Measurements from ENCODE around the gene VSIG4. TPM values are rescaled to one million over a fixed set of nuclear protein-coding genes. Genes with fewer than 3 reads are reported as not detected.

Gene VSIG4
- polyA plus RNA-seq, 3 donors: 10.2 to 56.8 (median 25.1) TPM

DNA sequence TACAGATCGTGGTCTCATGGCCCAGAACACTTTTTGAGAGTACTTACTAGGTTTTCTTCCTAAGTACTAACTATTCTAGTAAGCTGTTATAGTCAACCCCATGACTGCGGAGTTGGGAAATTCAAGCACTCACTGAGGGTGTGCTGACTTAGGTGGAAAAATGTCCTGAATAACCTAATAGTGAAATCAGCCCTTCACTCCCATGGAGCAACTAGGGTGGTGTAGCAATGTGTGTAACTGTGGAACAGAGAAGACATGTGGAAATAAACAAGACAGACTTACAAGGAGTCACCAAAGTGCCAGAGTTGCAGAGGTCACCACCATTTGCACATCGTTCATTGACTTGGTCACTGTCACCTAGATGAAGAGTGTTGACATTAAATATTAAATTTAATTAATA is 12.1 kb upstream of the VSIG4 start:
- Histone ChIP-seq H3K36me3 (replicated peaks in 1 of 2; ENCODE audit: control insufficient read depth in 1 of 2, insufficient read depth in 2 of 2, low read length in 2 of 2) (no peaks in the 10 kb centered on the region), H3K79me2 (ENCODE audit: insufficient read depth, low read length) (no peaks in the 10 kb centered on the region), H3K27ac (ENCODE audit: low read depth in 1 of 2, low read length in 2 of 2) (no peak overlapping the region), H4K20me1 (ENCODE audit: insufficient read depth, low read length) (no peaks in the 10 kb centered on the region), H3K9me3 (replicated peaks in 1 of 2; ENCODE audit: control insufficient read depth in 1 of 2, insufficient read depth in 1 of 2, low read length in 2 of 2) (peaks cover 2 to 10% of the 10 kb centered on the region in 2 donors), H3K4me3 (replicated peaks in 1 of 3; ENCODE audit: low read depth in 2 of 3, low read length in 3 of 3) (no peak overlapping the region), H3K4me1 (ENCODE audit: control insufficient read depth in 1 of 2, insufficient read depth in 2 of 2, low read length in 2 of 2) (peaks cover 61 to 75% of the 10 kb centered on the region in 2 donors), H3K9ac (ENCODE audit: insufficient read depth, low read length, poor library complexity, severe bottlenecking) (no peak overlapping the region), H3K27me3 (ENCODE audit: control insufficient read depth in 2 of 2, insufficient read depth in 2 of 2, low read length in 2 of 2) (peaks cover 0 to 2% of the 10 kb centered on the region in 2 donors), H3K4me2 (replicated peaks; ENCODE audit: extremely low read depth, low read length, poor library complexity, severe bottlenecking) (no peak overlapping the region), H2AFZ (ENCODE audit: insufficient read depth, low read depth, low read length, poor library complexity, severe bottlenecking) (no peak overlapping the region)
- no peak overlapping the region for H3K4me3 Mint-ChIP-seq
- TF ChIP-seq, protein P1, sequence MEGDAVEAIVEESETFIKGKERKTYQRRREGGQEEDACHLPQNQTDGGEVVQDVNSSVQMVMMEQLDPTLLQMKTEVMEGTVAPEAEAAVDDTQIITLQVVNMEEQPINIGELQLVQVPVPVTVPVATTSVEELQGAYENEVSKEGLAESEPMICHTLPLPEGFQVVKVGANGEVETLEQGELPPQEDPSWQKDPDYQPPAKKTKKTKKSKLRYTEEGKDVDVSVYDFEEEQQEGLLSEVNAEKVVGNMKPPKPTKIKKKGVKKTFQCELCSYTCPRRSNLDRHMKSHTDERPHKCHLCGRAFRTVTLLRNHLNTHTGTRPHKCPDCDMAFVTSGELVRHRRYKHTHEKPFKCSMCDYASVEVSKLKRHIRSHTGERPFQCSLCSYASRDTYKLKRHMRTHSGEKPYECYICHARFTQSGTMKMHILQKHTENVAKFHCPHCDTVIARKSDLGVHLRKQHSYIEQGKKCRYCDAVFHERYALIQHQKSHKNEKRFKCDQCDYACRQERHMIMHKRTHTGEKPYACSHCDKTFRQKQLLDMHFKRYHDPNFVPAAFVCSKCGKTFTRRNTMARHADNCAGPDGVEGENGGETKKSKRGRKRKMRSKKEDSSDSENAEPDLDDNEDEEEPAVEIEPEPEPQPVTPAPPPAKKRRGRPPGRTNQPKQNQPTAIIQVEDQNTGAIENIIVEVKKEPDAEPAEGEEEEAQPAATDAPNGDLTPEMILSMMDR (IDR thresholded peaks at IDR 0.05): no peak
- H3K36me3 Mint-ChIP-seq: no peaks in the 10 kb centered on the region
- H3K4me1 Mint-ChIP-seq: peaks cover 54% of the 10 kb centered on the region
- H3K9me3 Mint-ChIP-seq: peaks cover 0 to 12% (median 6%) of the 10 kb centered on the region in 7 donors
- peaks cover 0 to 31% (median 0%) of the 10 kb centered on the region in 3 donors for H3K27me3 Mint-ChIP-seq (ENCODE audit: low read depth in 3 of 3)
- intact Hi-C loops (cut with micrococcal nuclease): loop anchor here in 1 of 2 donors (5.0 kb wide), 1 partner anchor 35 kb away; no protein-coding TSS in a partner anchor
- H3K27ac Mint-ChIP-seq: peak overlapping the region in 4 of 7 donors; percentile 22 to 77 (median 56)
- no CpG with 5 or more reads among the region's 3 CpGs for WGBS (ENCODE audit: insufficient coverage)
- DNase-seq: peak in 1 of 3 donors; percentile 19

DNA sequence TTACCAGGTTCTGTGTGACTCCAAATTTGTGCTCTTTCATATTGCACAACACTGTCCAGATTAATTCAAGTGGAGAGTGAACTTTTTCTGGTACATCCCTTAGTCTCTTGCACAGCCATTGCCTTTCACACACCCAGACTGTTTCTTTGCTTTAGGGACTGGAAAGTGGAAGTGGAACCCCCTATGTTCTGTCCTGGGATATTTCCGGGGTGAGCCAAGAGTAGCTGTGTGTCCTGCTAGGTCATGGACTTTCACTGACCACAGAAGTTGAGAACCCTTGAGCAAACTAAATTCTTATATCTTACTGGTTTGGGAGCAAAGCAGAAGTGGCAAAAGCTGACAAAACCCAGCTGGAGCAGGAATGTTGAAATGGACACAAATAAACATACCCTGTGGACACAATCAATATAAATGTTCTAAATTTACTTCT is 10.3 kb upstream of the VSIG4 start:
- H3K27ac Mint-ChIP-seq: peak overlapping the region; percentile 66 to 87 (median 81)
- peaks cover 0 to 2% of the 10 kb centered on the region in 2 donors for H3K27me3 ChIP-seq (ENCODE audit: control insufficient read depth in 2 of 2, insufficient read depth in 2 of 2, low read length in 2 of 2)
- H3K4me3 ChIP-seq (replicated peaks in 1 of 3; ENCODE audit: low read depth in 2 of 3, low read length in 3 of 3): peak overlapping the region in 1 of 3 experiments; percentile 51
- H3K9me3 Mint-ChIP-seq: peaks cover 0 to 3% (median 0%) of the 10 kb centered on the region in 7 donors
- no peaks in the 10 kb centered on the region for H4K20me1 ChIP-seq (ENCODE audit: insufficient read depth, low read length)
- TF ChIP-seq, protein P1 (IDR thresholded peaks at IDR 0.05): no peak
- peaks cover 0 to 23% (median 2%) of the 10 kb centered on the region in 3 donors for H3K27me3 Mint-ChIP-seq (ENCODE audit: low read depth in 3 of 3)
- no peak overlapping the region for H3K4me3 Mint-ChIP-seq
- H3K36me3 Mint-ChIP-seq: peaks cover 4 to 7% of the 10 kb centered on the region in 2 donors
- intact Hi-C loops (cut with micrococcal nuclease): loop anchor here in 1 of 2 donors (5.0 kb wide), 1 partner anchor 33 kb away; no protein-coding TSS in a partner anchor
- peak; percentile 77 to 83 (median 79) for DNase-seq
- H3K9ac ChIP-seq (ENCODE audit: insufficient read depth, low read length, poor library complexity, severe bottlenecking): no peak overlapping the region
- H3K79me2 ChIP-seq (ENCODE audit: insufficient read depth, low read length): no peaks in the 10 kb centered on the region
- H3K36me3 ChIP-seq (replicated peaks in 1 of 2; ENCODE audit: control insufficient read depth in 1 of 2, insufficient read depth in 2 of 2, low read length in 2 of 2): no peaks in the 10 kb centered on the region
- H3K4me1 ChIP-seq (ENCODE audit: control insufficient read depth in 1 of 2, insufficient read depth in 2 of 2, low read length in 2 of 2): peaks cover 77 to 93% of the 10 kb centered on the region in 2 donors
- H2AFZ ChIP-seq (ENCODE audit: insufficient read depth, low read depth, low read length, poor library complexity, severe bottlenecking): no peak overlapping the region
- peaks cover 69% of the 10 kb centered on the region for H3K4me1 Mint-ChIP-seq
- 0% methylated on average over 1 of the region's 1 CpG for WGBS (ENCODE audit: insufficient coverage)
- H3K27ac ChIP-seq (ENCODE audit: low read depth in 1 of 2, low read length in 2 of 2): peak overlapping the region in 1 of 2 donors; percentile 68
- no peaks in the 10 kb centered on the region for H3K9me3 ChIP-seq (replicated peaks in 1 of 2; ENCODE audit: control insufficient read depth in 1 of 2, insufficient read depth in 1 of 2, low read length in 2 of 2)
- H3K4me2 ChIP-seq (replicated peaks; ENCODE audit: extremely low read depth, low read length, poor library complexity, severe bottlenecking): peak overlapping the region; percentile 49
